ENCODE measurements around the gene PLAAT3.

The PLAAT3 gene

GRCh38 chr11:63569570-63569969, 44.7 kb downstream of the PLAAT3 start:
- H3K27ac ChIP-seq: no peak overlapping the region
- DNase-seq (ENCODE audit: low spot score): no peak
- POLR2A ChIA-PET (ENCODE audit: low non-redundant PET): no interaction called here
- CTCF ChIA-PET: no interaction called here
- TF ChIP-seq CTCF (conservative IDR thresholded peaks at IDR 0.05; ENCODE audit: low read depth): no peak

- peak overlapping the region; percentile 21; the same call in 1 of the 2 replicates for H3K27ac ChIP-seq
- DNase-seq (ENCODE audit: low spot score): peak; percentile 83
- TF ChIP-seq CTCF (conservative IDR thresholded peaks at IDR 0.05; ENCODE audit: low read depth): no peak
- ChIA-PET POLR2A (ENCODE audit: low non-redundant PET) (no interaction called here), CTCF (interaction anchor here (0.6 to 0.8 kb wide), 2 partner anchors 21 to 789 kb away, joined by 3 read pairs; no protein-coding TSS in a partner anchor)
These were observed 47.0 kb downstream of the PLAAT3 start for GRCh38 chr11:63567044-63567840.

DNA sequence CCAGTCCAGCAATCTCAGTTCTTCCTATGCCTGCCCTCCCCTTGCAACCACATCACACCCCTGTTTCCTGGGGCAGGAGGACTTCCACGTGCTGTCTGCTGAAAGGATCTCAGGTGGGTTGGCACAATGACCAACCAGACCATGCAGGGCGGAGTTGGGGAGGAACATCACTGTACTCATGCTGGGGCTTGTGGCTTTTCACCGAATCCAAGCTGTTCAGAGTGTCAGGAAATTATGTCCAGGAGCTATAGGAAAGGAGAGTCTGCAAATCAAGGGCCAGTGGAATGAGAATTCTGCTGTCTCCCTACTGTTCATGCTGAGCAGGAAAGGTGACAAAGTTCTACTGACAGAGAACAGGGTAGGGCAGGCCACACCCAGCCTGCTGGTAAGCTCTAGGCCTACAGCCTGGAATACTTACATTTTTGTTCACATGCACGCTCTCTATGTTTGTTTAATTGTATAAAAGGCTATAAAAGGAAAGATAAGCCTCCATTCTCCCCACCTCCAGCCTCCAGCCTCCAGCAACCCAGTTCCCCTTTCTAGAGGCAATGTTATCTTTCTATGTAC, 49.4 kb downstream of the PLAAT3 start:
- H3K27ac ChIP-seq: peak overlapping the region; percentile 100
- no peak for DNase-seq (ENCODE audit: low spot score)
- ChIA-PET POLR2A (ENCODE audit: low non-redundant PET) (no interaction called here), CTCF (no interaction called here)
- no peak for TF ChIP-seq CTCF (conservative IDR thresholded peaks at IDR 0.05; ENCODE audit: low read depth)

GRCh38 chr11:63564056-63564774, 50.0 kb downstream of the PLAAT3 start:
- no peak for TF ChIP-seq CTCF (conservative IDR thresholded peaks at IDR 0.05; ENCODE audit: low read depth)
- H3K27ac ChIP-seq: peak overlapping the region; percentile 100
- CTCF ChIA-PET: no interaction called here
- POLR2A ChIA-PET (ENCODE audit: low non-redundant PET): no interaction called here
- DNase-seq (ENCODE audit: low spot score): no peak

DNA sequence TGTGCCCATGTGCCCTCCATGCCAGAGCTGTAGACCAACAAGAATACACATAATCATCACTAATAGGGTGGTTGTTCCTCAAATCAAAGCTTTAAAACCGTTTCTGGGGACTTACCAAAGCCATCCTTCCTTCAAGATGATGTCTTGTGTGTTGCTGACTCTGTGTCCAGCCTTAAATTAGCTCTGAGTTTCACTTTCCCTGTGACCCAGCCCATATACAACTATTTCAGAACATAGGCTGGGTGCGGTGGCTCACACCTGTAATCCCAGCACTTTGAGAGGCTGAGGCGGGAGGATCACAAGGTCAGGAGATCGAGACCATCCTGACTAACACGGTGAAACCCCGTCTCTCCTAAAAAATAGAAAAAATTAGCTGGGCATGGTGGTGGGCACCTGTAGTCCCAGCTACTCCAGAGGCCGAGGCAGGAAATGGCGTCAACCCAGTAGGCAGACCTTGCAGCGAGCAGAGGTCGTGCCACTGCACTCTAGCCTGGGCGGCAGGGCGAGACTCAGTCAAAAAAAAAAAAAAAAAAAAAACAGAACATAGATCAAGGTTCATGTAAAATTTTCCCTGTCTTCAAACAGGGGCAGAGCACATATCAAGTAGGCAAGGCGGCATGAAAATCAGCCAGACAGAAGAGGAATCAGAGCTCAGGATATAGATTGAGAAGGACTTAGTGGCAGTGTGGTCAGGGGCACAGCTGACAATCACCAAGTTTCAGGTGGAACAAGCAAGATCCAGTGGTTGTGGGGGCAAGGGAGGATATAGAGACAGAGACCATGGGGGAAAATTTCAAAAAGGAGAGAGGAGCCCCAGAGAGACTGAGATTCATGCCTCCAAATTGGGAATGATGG, 50.8 kb downstream of the PLAAT3 start, which contains the start of gene PLAAT2:
Gene PLAAT2, minus strand, starts transcription at position 179 of the 855 bp plus-strand sequence. Its CDS starts 55 bp downstream, at position 124.
- ChIA-PET CTCF (interaction anchor here (0.6 kb wide), 1 partner anchor 14 kb away, joined by 3 read pairs; no protein-coding TSS in a partner anchor), POLR2A (ENCODE audit: low non-redundant PET) (no interaction called here)
- no peak for DNase-seq (ENCODE audit: low spot score)
- no peak for TF ChIP-seq CTCF (conservative IDR thresholded peaks at IDR 0.05; ENCODE audit: low read depth)
- H3K27ac ChIP-seq: peak within 1 kb of the TSS; percentile 100
